Esophagus mucosa (tissue), 1 donor: ENCODE data around the gene C16orf96. TPM values are rescaled to one million over a fixed set of nuclear protein-coding genes. Genes with fewer than 3 reads are reported as not detected.

Experiments used
- ATAC-seq: fragments of 200-7000 bp; cut with Tn5 transposase; one replicate; pipeline ENCODE4 v1.9.1; 2020
- total RNA-seq: library from RNA; stranded (reverse); gene quantifications from one replicate; pipeline ENCODE4 v1.2.4, GENCODE V29; 2023
- donor health status: DM: yes; HTN: yes; CAD: no.

The C16orf96 gene
- total RNA-seq, 1 donor from 2014 or later = 0.04 TPM

DNA sequence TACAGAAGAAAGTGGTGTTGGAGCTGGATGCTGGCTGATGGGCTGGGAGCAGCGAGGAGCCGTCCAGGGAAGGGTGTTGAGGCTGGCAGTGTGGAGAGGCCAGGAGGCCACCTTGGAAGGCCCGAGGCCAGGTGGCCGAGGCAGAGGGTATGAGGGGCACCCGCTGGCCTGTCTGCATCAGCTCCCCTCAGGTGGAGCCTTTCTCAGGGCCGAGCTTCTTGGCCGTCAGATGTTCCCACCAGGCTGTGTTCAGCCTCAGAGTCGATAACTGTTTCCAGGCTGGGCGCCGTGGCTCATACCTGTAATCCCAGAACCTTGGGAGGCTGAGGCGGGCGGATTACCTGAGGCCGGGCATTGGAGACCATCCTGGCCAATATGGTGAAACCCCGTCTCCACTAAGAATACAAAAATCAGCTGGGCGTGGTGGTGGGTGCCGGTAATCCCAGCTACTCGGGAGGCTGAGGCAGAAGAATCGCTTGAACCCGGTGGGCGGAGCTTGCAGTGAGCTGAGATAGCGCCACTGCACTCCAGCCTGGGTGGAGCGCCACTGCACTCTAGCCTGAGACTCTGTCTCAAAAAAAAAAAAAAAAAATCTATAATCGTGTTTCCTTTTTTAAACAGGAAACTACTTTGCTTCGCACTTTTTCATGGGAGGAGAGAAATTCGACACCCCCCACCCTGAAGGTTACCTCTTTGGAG lies 93.8 kb downstream of the C16orf96 start:
- no peak for ATAC-seq

Other genes starting within 250 kb of the C16orf96 start
- gene GLIS2, start 240.3 kb upstream of the C16orf96 start, total RNA-seq = 0.80 TPM
- gene PAM16, start 205.0 kb upstream of the C16orf96 start, total RNA-seq = 34.3 TPM
- gene VASN, start 184.5 kb upstream of the C16orf96 start, total RNA-seq = 16.6 TPM
- 7.9 TPM for gene CORO7, start 139.7 kb upstream of the C16orf96 start, total RNA-seq
- gene DNAJA3, start 130.5 kb upstream of the C16orf96 start, total RNA-seq = 40.2 TPM
- 35.2 TPM for gene NMRAL1, start 81.7 kb upstream of the C16orf96 start, total RNA-seq
- 46.6 TPM for gene HMOX2, start 79.9 kb upstream of the C16orf96 start, total RNA-seq
- 18.9 TPM for gene CDIP1, start 17.6 kb upstream of the C16orf96 start, total RNA-seq
- 12.7 TPM for gene UBALD1, start 58.5 kb downstream of the C16orf96 start, total RNA-seq
- 19.2 TPM for gene MGRN1, start 68.5 kb downstream of the C16orf96 start, total RNA-seq
- gene NUDT16L1, start 137.2 kb downstream of the C16orf96 start, total RNA-seq = 24.2 TPM
- 8.1 TPM for gene ANKS3, start 177.9 kb downstream of the C16orf96 start, total RNA-seq
- 0.28 TPM for gene DNAAF8, start 178.2 kb downstream of the C16orf96 start, total RNA-seq
- gene ZNF500, start 210.8 kb downstream of the C16orf96 start, total RNA-seq = 5.2 TPM
- gene SEPTIN12, start 232.0 kb downstream of the C16orf96 start, total RNA-seq = not detected
- gene SMIM22, start 239.0 kb downstream of the C16orf96 start, total RNA-seq = 12.9 TPM
- 21.3 TPM for gene ROGDI, start 246.3 kb downstream of the C16orf96 start, total RNA-seq